Testis (tissue), 3 donors: ENCODE measurements around the gene KIF26A. TPM values are rescaled to one million over a fixed set of nuclear protein-coding genes. Genes with fewer than 3 reads are reported as not detected.

Source experiments
- DNase-seq: peaks from one replicate; pipeline ENCODE4 v3.0.0-alpha.2; 2019
- H3K27ac ChIP-seq, 2 donors: fragments of 200-600 bp; sonication (generic); one replicate each; pipeline ENCODE4 v1.5.1; 2019
- H3K27me3 ChIP-seq: fragments of 200-600 bp; sonication (generic); one replicate; pipeline ENCODE4 v1.5.1; 2019
- H3K36me3 ChIP-seq: fragments of 200-600 bp; sonication (generic); one replicate; pipeline ENCODE4 v1.5.1; 2017; ENCODE audit warnings: low read depth; ENCODE audit errors: missing control alignments
- H3K4me1 ChIP-seq: fragments of 200-600 bp; sonication (generic); one replicate; pipeline ENCODE4 v1.5.1; 2019
- H3K4me3 ChIP-seq, 2 donors: fragments of 200-600 bp; sonication (generic); one replicate each; pipeline ENCODE4 v1.5.1; 2017 to 2019
- H3K9me3 ChIP-seq: fragments of 200-600 bp; sonication (generic); one replicate; pipeline ENCODE4 v1.5.1; 2017
- CTCF ChIP-seq, 3 experiments: fragments of 450-650 bp in 2 of 3; fragments of 200-600 bp in 1 of 3; sonication (generic) in 1 of 3; IDR thresholded peaks; one replicate each; pipeline ENCODE4 v1.5.1; 2016 to 2019; ENCODE audit warnings: antibody characterized with exemption in 3 of 3, mild to moderate bottlenecking in 2 of 3, moderate library complexity in 1 of 3
- POLR2A ChIP-seq: fragments of 450-650 bp; IDR thresholded peaks from one replicate; pipeline ENCODE4 v1.6.1; 2017; ENCODE audit warnings: antibody characterized with exemption, mild to moderate bottlenecking, moderate library complexity
- WGBS, 2 donors: methylation state at CpG; one replicate each; pipeline ENCODE4 v1.1.5; 2018; 5-methylcytosine and 5-hydroxymethylcytosine counted together
- intact Hi-C: fragments of 100-400 bp; cut with DNase I; formaldehyde crosslinking; loops from one replicate; pipeline ENCODE4 v1.15.1; 2023; ENCODE audit warnings: low total_unique reads
- polyA plus RNA-seq: library from polyadenylated mRNA; stranded (reverse); fragments of 350-450 nt; fragmentation: Illumina TruSeq; extraction: RNeasy Lipid Tissue Mini Kit (QIAGEN cat#74804); gene quantifications from one replicate; pipeline ENCODE4 v1.2.3, GENCODE V29; 2014; ENCODE audit warnings: low read depth, low replicate concordance; ENCODE audit not compliant: insufficient read depth
- total RNA-seq, 2 donors: library from RNA; depleted of rRNA; stranded (reverse); fragments of >200 nt; gene quantifications; one replicate each; pipeline ENCODE4 v1.2.3, GENCODE V29; 2016

The KIF26A gene
- total and polyA plus RNA-seq, 3 donors from 2014 or later = 5.6 to 21.2 (median 18.3) TPM

- no peaks in the 10 kb centered on the region for H3K4me1 ChIP-seq
- no peak for DNase-seq
- H3K27ac ChIP-seq = no peak overlapping the region
- WGBS, 2 donors = 60 to 72% methylated on average over 11 to 17 of the region's 17 CpGs
- no peak for TF ChIP-seq POLR2A
- TF ChIP-seq CTCF (IDR thresholded peaks at IDR 0.05) = no peak
- intact Hi-C loops = no loop called here
- H3K9me3 ChIP-seq = no peaks in the 10 kb centered on the region
- no peaks in the 10 kb centered on the region for H3K36me3 ChIP-seq
- no peak overlapping the region for H3K4me3 ChIP-seq
- no peaks in the 10 kb centered on the region for H3K27me3 ChIP-seq
Measured at GRCh38 chr14:104195878-104196277, 57.5 kb downstream of the KIF26A start.

- WGBS, 2 donors = 62 to 64% methylated on average over 11 to 14 of the region's 14 CpGs
- H3K4me3 ChIP-seq = no peak overlapping the region
- intact Hi-C loops = no loop called here
- no peaks in the 10 kb centered on the region for H3K4me1 ChIP-seq
- H3K9me3 ChIP-seq = no peaks in the 10 kb centered on the region
- H3K27me3 ChIP-seq = no peaks in the 10 kb centered on the region
- no peak overlapping the region for H3K27ac ChIP-seq
- DNase-seq = no peak
- no peak for TF ChIP-seq POLR2A
- no peak for TF ChIP-seq CTCF (IDR thresholded peaks at IDR 0.05)
- H3K36me3 ChIP-seq = no peaks in the 10 kb centered on the region
Measured at GRCh38 chr14:104196461-104197140, 58.2 kb downstream of the KIF26A start.

GRCh38 chr14:104197449-104198247, 59.3 kb downstream of the KIF26A start:
- TF ChIP-seq CTCF (IDR thresholded peaks at IDR 0.05) (no peak), POLR2A (no peak)
- intact Hi-C loops = no loop called here
- Histone ChIP-seq H3K27ac (no peak overlapping the region), H3K36me3 (no peaks in the 10 kb centered on the region), H3K27me3 (no peaks in the 10 kb centered on the region), H3K4me3 (no peak overlapping the region), H3K9me3 (no peaks in the 10 kb centered on the region), H3K4me1 (peaks cover 7% of the 10 kb centered on the region)
- DNase-seq = no peak
- 94 to 98% methylated on average over 5 of the region's 5 CpGs for WGBS, 2 donors

- H3K4me1 ChIP-seq = peaks cover 7% of the 10 kb centered on the region
- H3K4me3 ChIP-seq = no peak overlapping the region
- 84 to 88% methylated on average over 18 to 23 of the region's 23 CpGs for WGBS, 2 donors
- H3K36me3 ChIP-seq = no peaks in the 10 kb centered on the region
- no peak for TF ChIP-seq CTCF (IDR thresholded peaks at IDR 0.05)
- no peak for TF ChIP-seq POLR2A
- intact Hi-C loops = no loop called here
- H3K27ac ChIP-seq = no peak overlapping the region
- H3K9me3 ChIP-seq = no peaks in the 10 kb centered on the region
- DNase-seq = no peak
- no peaks in the 10 kb centered on the region for H3K27me3 ChIP-seq
Measured at GRCh38 chr14:104199266-104199895, 61.0 kb downstream of the KIF26A start.
